ENCODE measurements around the gene NCAPD3. TPM values are rescaled to one million over a fixed set of nuclear protein-coding genes. Genes with fewer than 3 reads are reported as not detected.
A peak's percentile ranks its signal among the peaks of the same experiment; 100 is the strongest.

NCAPD3 gene
- total RNA-seq, 1 donor from 2014 or later = 25.4 TPM

- no peak for DNase-seq (ENCODE audit: low spot score)
- Mint-ChIP-seq H3K4me1 (ENCODE audit: unreplicated experiment) (peaks cover 31% of the 10 kb centered on the region), H3K9me3 (ENCODE audit: unreplicated experiment) (no peaks in the 10 kb centered on the region), H3K4me3 (ENCODE audit: unreplicated experiment) (no peak overlapping the region), H3K27me3 (ENCODE audit: unreplicated experiment) (peaks cover 6% of the 10 kb centered on the region), H3K27ac (ENCODE audit: unreplicated experiment) (no peak overlapping the region), H3K36me3 (ENCODE audit: low read depth, unreplicated experiment) (no peaks in the 10 kb centered on the region)
- TF ChIP-seq CTCF (IDR thresholded peaks at IDR 0.05; ENCODE audit: unreplicated experiment) = peak; percentile 37
Observed at GRCh38 chr11:134270250-134270714, 46.5 kb upstream of the NCAPD3 start.

GRCh38 chr11:134267966-134268365 lies 44.2 kb upstream of the NCAPD3 start:
- Mint-ChIP-seq H3K27ac (ENCODE audit: unreplicated experiment) (no peak overlapping the region), H3K9me3 (ENCODE audit: unreplicated experiment) (no peaks in the 10 kb centered on the region), H3K27me3 (ENCODE audit: unreplicated experiment) (peaks cover 3% of the 10 kb centered on the region), H3K4me1 (ENCODE audit: unreplicated experiment) (peaks cover 22% of the 10 kb centered on the region), H3K4me3 (ENCODE audit: unreplicated experiment) (no peak overlapping the region), H3K36me3 (ENCODE audit: low read depth, unreplicated experiment) (no peaks in the 10 kb centered on the region)
- no peak for TF ChIP-seq CTCF (IDR thresholded peaks at IDR 0.05; ENCODE audit: unreplicated experiment)
- DNase-seq (ENCODE audit: low spot score) = no peak

GRCh38 chr11:134267461-134267860 lies 43.7 kb upstream of the NCAPD3 start:
- no peak for TF ChIP-seq CTCF (IDR thresholded peaks at IDR 0.05; ENCODE audit: unreplicated experiment)
- H3K4me1 Mint-ChIP-seq (ENCODE audit: unreplicated experiment) = peaks cover 19% of the 10 kb centered on the region
- no peak overlapping the region for H3K4me3 Mint-ChIP-seq (ENCODE audit: unreplicated experiment)
- H3K9me3 Mint-ChIP-seq (ENCODE audit: unreplicated experiment) = no peaks in the 10 kb centered on the region
- no peaks in the 10 kb centered on the region for H3K36me3 Mint-ChIP-seq (ENCODE audit: low read depth, unreplicated experiment)
- no peak overlapping the region for H3K27ac Mint-ChIP-seq (ENCODE audit: unreplicated experiment)
- DNase-seq (ENCODE audit: low spot score) = no peak
- peaks cover 3% of the 10 kb centered on the region for H3K27me3 Mint-ChIP-seq (ENCODE audit: unreplicated experiment)

GRCh38 chr11:134266841-134267251 lies 43.1 kb upstream of the NCAPD3 start:
- Mint-ChIP-seq H3K27ac (ENCODE audit: unreplicated experiment) (no peak overlapping the region), H3K27me3 (ENCODE audit: unreplicated experiment) (peaks cover 3% of the 10 kb centered on the region), H3K4me1 (ENCODE audit: unreplicated experiment) (peaks cover 19% of the 10 kb centered on the region), H3K4me3 (ENCODE audit: unreplicated experiment) (no peak overlapping the region), H3K9me3 (ENCODE audit: unreplicated experiment) (no peaks in the 10 kb centered on the region), H3K36me3 (ENCODE audit: low read depth, unreplicated experiment) (no peaks in the 10 kb centered on the region)
- TF ChIP-seq CTCF (IDR thresholded peaks at IDR 0.05; ENCODE audit: unreplicated experiment) = no peak
- no peak for DNase-seq (ENCODE audit: low spot score)

- no peaks in the 10 kb centered on the region for H3K36me3 Mint-ChIP-seq (ENCODE audit: low read depth, unreplicated experiment)
- TF ChIP-seq CTCF (IDR thresholded peaks at IDR 0.05; ENCODE audit: unreplicated experiment) = no peak
- no peak overlapping the region for H3K27ac Mint-ChIP-seq (ENCODE audit: unreplicated experiment)
- peaks cover 19% of the 10 kb centered on the region for H3K4me1 Mint-ChIP-seq (ENCODE audit: unreplicated experiment)
- DNase-seq (ENCODE audit: low spot score) = no peak
- H3K4me3 Mint-ChIP-seq (ENCODE audit: unreplicated experiment) = no peak overlapping the region
- no peaks in the 10 kb centered on the region for H3K9me3 Mint-ChIP-seq (ENCODE audit: unreplicated experiment)
- peaks cover 3% of the 10 kb centered on the region for H3K27me3 Mint-ChIP-seq (ENCODE audit: unreplicated experiment)
Observed at GRCh38 chr11:134266440-134266839, 42.7 kb upstream of the NCAPD3 start.

Measured in endothelial cell (in vitro differentiated cells).